ENCODE results near the gene USP2. TPM values are rescaled to one million over a fixed set of nuclear protein-coding genes. Genes with fewer than 3 reads are reported as not detected.

Gene USP2
- total and polyA plus RNA-seq, 8 donors = 1.4 to 17.4 (median 2.8) TPM

DNA sequence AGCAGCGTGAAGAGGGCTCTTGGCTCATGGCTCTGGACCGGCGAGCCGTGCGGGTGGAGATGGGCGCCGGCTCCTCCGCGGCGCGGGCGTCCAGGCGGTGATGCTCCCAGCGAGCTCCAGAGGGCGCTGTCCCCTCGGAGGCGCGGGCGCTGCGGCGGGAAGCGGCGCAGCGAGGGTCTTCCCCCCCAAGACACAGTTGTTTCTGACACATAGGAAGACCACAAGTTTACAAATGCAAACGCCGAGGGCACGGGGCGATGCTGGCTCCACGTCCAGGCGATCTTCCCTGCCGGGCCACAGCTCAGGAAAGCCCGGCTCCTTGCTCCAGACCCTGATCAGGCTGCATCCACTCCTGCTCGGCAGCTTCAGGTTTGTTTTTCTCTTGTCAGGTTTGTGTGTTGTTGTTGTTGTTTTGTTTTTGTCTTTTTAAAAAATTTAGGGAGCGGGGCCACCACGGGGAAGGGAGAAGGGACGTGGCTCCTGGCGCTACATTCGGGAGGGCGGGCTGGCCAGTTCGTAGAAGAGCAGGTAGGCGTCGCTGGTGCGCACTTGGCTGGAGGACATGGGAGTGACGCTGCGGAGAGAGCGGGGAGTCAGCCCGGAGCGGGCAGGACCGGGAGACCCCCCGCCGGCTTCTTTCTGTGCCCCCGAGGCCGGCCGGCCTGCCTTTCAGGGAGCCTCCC, 25.0 kb downstream of the USP2 start:
- peak; percentile 85 to 95 for DNase-seq
- Histone ChIP-seq H3K4me3 (peak overlapping the region; percentile 41 to 53 (median 51)), H3K36me3 (peaks cover 0 to 27% (median 16%) of the 10 kb centered on the region in 4 donors), H3K9me3 (no peaks in the 10 kb centered on the region), H3K4me1 (peaks cover 12 to 45% (median 33%) of the 10 kb centered on the region in 4 donors), H3K27me3 (peaks cover 0 to 4% (median 0%) of the 10 kb centered on the region in 3 donors), H3K27ac (peak overlapping the region; percentile 42 to 88 (median 68))
- intact Hi-C loops (cut with DNase I; ENCODE audit: low total_unique reads) = loop anchor here (10.0 kb wide), 1 partner anchor 118 kb away; no protein-coding TSS in a partner anchor
- no peak for TF ChIP-seq EP300 (IDR thresholded peaks at IDR 0.05)
- peak in 5 of 7 experiments; percentile 74 to 93 (median 77) for TF ChIP-seq CTCF (IDR thresholded peaks at IDR 0.05)
- TF ChIP-seq POLR2AphosphoS5 (IDR thresholded peaks at IDR 0.05) = peak; percentile 14 to 32 (median 24)
- 0 to 6% (median 1%) methylated on average over 37 to 54 of the region's 54 CpGs for WGBS, 5 donors

GRCh38 chr11:119355091-119355843, 26.2 kb downstream of the USP2 start:
- no peak overlapping the region for H3K4me3 ChIP-seq
- H3K27me3 ChIP-seq = peaks cover 0 to 4% (median 0%) of the 10 kb centered on the region in 3 donors
- peaks cover 6 to 33% (median 26%) of the 10 kb centered on the region in 4 donors for H3K4me1 ChIP-seq
- intact Hi-C loops (cut with DNase I; ENCODE audit: low total_unique reads) = loop anchor here (10.0 kb wide), 1 partner anchor 120 kb away; no protein-coding TSS in a partner anchor
- peak overlapping the region in 1 of 5 donors; percentile 88 for H3K27ac ChIP-seq
- no peak for TF ChIP-seq POLR2AphosphoS5 (IDR thresholded peaks at IDR 0.05)
- no peak for TF ChIP-seq POLR2A (IDR thresholded peaks at IDR 0.05)
- TF ChIP-seq CTCF (IDR thresholded peaks at IDR 0.05) = no peak
- TF ChIP-seq EP300 (IDR thresholded peaks at IDR 0.05) = no peak
- WGBS, 5 donors = 71 to 75% (median 74%) methylated on average over 9 of the region's 9 CpGs
- DNase-seq = no peak
- no peaks in the 10 kb centered on the region for H3K9me3 ChIP-seq
- H3K36me3 ChIP-seq = peaks cover 0 to 27% (median 16%) of the 10 kb centered on the region in 4 donors

DNA sequence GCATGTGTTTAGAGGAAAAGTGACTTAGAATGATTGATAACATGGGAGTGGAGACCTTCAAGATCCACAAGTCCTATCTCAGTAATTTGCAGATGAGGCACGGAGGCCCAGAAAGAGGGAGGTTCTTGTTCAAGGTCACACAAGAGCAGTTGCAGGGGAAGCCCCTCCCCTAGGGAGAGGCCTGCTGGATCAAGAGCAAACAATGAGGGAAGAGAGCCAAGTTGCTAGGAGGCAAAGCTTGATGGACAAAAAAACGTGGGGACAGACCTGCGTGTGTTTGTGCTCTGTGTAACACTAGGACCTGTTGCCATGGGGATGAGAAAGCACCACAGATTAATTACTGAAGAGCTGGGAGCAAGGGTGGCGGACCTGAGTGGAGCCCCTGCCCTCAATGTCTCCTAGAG, 28.6 kb downstream of the USP2 start:
- peak overlapping the region in 2 of 5 donors; percentile 8 to 40 for H3K27ac ChIP-seq
- WGBS, 5 donors = 16 to 26% (median 19%) methylated on average over 4 of the region's 4 CpGs
- DNase-seq = peak; percentile 70 to 93
- peaks cover 0 to 4% (median 0%) of the 10 kb centered on the region in 3 donors for H3K27me3 ChIP-seq
- H3K9me3 ChIP-seq = no peaks in the 10 kb centered on the region
- H3K4me1 ChIP-seq = peaks cover 6 to 33% (median 24%) of the 10 kb centered on the region in 4 donors
- intact Hi-C loops (cut with DNase I; ENCODE audit: low total_unique reads) = loop anchor here (10.0 kb wide), 1 partner anchor 122 kb away; no protein-coding TSS in a partner anchor
- no peak overlapping the region for H3K4me3 ChIP-seq
- TF ChIP-seq CTCF (IDR thresholded peaks at IDR 0.05) (no peak), POLR2A (IDR thresholded peaks at IDR 0.05) (no peak), POLR2AphosphoS5 (IDR thresholded peaks at IDR 0.05) (no peak), EP300 (IDR thresholded peaks at IDR 0.05) (no peak)
- H3K36me3 ChIP-seq = peaks cover 0 to 5% (median 2%) of the 10 kb centered on the region in 4 donors

DNA sequence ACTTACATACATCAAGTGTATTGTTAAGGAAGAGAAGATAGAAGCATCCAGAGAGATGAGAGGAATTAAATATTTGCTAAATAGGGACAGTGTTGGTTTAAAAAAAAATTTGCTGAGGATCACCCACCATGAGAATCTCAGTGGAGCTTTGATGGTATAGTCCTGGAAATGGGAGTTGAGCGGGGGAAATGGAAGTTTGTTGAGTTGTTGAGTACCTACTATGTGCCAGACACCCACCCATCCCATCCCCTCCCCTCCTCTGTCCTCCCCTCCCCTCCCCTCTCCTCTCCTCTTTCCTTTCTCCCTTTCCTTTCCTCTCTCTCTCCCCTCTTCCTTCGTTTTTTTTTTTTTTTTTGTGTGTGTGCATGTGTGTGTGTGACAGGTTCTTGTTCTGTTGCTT, 30.3 kb downstream of the USP2 start:
- no peaks in the 10 kb centered on the region for H3K36me3 ChIP-seq
- H3K27ac ChIP-seq = no peak overlapping the region
- intact Hi-C loops (cut with DNase I; ENCODE audit: low total_unique reads) = loop anchor here (10.0 kb wide), 1 partner anchor 124 kb away; no protein-coding TSS in a partner anchor
- DNase-seq = no peak
- H3K4me3 ChIP-seq = no peak overlapping the region
- peaks cover 0 to under 1% (median 0%) of the 10 kb centered on the region in 3 donors for H3K27me3 ChIP-seq
- 51 to 93% (median 62%) methylated on average over 1 to 2 of the region's 2 CpGs for WGBS, 5 donors
- peaks cover 6 to 30% (median 14%) of the 10 kb centered on the region in 4 donors for H3K4me1 ChIP-seq
- TF ChIP-seq POLR2AphosphoS5 (IDR thresholded peaks at IDR 0.05) = no peak
- H3K9me3 ChIP-seq = no peaks in the 10 kb centered on the region
